ENCODE data around the gene SRGAP3.

DNA sequence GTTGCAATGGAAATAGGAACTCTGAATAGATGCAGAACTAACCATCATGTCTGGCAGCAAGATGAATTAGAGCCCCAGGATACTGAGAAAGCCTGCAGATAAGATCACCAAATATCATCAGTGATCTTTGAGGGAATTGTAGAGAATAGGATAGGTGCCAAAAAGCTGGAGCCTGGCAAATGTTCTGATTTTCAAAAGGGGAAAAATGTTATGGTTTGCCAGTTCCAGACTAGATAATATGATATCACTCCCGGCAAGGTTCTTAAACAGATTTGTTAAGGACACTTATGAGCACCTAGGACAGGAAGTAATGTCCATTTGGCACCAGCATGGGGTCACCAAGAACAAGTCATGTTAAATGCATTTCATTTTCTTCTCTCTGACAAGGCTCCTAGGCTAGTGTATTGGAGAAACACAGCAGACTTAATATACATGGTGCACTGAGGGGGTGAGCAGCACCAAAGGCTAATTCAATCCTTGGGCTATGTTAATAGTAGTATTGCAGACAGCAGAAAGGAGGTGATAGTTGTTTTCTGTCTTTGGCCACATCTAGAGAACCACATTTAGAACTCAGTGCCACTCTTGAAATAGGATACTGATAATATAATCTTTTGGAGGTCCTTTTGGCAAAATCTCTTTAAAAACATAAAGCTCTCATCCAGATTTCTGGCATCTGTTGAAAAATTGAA lies 4.8 kb downstream of the SRGAP3 start:
- TF ChIP-seq, protein P1, sequence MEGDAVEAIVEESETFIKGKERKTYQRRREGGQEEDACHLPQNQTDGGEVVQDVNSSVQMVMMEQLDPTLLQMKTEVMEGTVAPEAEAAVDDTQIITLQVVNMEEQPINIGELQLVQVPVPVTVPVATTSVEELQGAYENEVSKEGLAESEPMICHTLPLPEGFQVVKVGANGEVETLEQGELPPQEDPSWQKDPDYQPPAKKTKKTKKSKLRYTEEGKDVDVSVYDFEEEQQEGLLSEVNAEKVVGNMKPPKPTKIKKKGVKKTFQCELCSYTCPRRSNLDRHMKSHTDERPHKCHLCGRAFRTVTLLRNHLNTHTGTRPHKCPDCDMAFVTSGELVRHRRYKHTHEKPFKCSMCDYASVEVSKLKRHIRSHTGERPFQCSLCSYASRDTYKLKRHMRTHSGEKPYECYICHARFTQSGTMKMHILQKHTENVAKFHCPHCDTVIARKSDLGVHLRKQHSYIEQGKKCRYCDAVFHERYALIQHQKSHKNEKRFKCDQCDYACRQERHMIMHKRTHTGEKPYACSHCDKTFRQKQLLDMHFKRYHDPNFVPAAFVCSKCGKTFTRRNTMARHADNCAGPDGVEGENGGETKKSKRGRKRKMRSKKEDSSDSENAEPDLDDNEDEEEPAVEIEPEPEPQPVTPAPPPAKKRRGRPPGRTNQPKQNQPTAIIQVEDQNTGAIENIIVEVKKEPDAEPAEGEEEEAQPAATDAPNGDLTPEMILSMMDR (conservative IDR thresholded peaks at IDR 0.05) = no peak
- TF ChIP-seq ZFX (IDR thresholded peaks at IDR 0.05) = no peak

Measured in C4-2B (cell line).